ENCODE results near the gene RAB3IP. TPM values are rescaled to one million over a fixed set of nuclear protein-coding genes. Genes with fewer than 3 reads are reported as not detected.

The RAB3IP gene
- polyA plus RNA-seq (2012; ENCODE audit: insufficient read depth, insufficient read length): 36.5 TPM

- peak; percentile 75 for DNase-seq (ENCODE audit: low read depth, low spot score)
- peak within 1 kb of the TSS; percentile 79 for H3K4me3 ChIP-seq (ENCODE audit: low read length)
Observed at GRCh38 chr12:69738351-69739286, at the start of gene RAB3IP. RAB3IP (plus strand) TSS chr12:69738860; CDS start chr12:69755409, 16,549 bp downstream.

GRCh38 chr12:69689638-69690037 is 49.0 kb upstream of the RAB3IP start:
- H3K4me3 ChIP-seq (ENCODE audit: low read length): no peak overlapping the region
- no peak for DNase-seq (ENCODE audit: low read depth, low spot score)

GRCh38 chr12:69694123-69694522 is 44.5 kb upstream of the RAB3IP start:
- no peak for DNase-seq (ENCODE audit: low read depth, low spot score)
- no peak overlapping the region for H3K4me3 ChIP-seq (ENCODE audit: low read length)

GRCh38 chr12:69698054-69698453 is 40.6 kb upstream of the RAB3IP start:
- no peak for DNase-seq (ENCODE audit: low read depth, low spot score)
- no peak overlapping the region for H3K4me3 ChIP-seq (ENCODE audit: low read length)

GRCh38 chr12:69698769-69699540 is 39.7 kb upstream of the RAB3IP start, which contains the start of gene BEST3:
BEST3 (minus strand) TSS chr12:69699303; CDS start chr12:69697798, 1,505 bp downstream.
- no peak for DNase-seq (ENCODE audit: low read depth, low spot score)
- H3K4me3 ChIP-seq (ENCODE audit: low read length): no peak within 1 kb of the TSS

- DNase-seq (ENCODE audit: low read depth, low spot score): no peak
- H3K4me3 ChIP-seq (ENCODE audit: low read length): no peak overlapping the region
Observed at GRCh38 chr12:69701826-69702225, 36.8 kb upstream of the RAB3IP start.

GRCh38 chr12:69703146-69703642 is 35.5 kb upstream of the RAB3IP start:
- DNase-seq (ENCODE audit: low read depth, low spot score): no peak
- H3K4me3 ChIP-seq (ENCODE audit: low read length): no peak overlapping the region

GRCh38 chr12:69704357-69704756 is 34.3 kb upstream of the RAB3IP start:
- no peak for DNase-seq (ENCODE audit: low read depth, low spot score)
- no peak overlapping the region for H3K4me3 ChIP-seq (ENCODE audit: low read length)

- DNase-seq (ENCODE audit: low read depth, low spot score): no peak
- no peak overlapping the region for H3K4me3 ChIP-seq (ENCODE audit: low read length)
Observed at GRCh38 chr12:69708649-69709048, 30.0 kb upstream of the RAB3IP start.

- no peak for DNase-seq (ENCODE audit: low read depth, low spot score)
- no peak overlapping the region for H3K4me3 ChIP-seq (ENCODE audit: low read length)
Observed at GRCh38 chr12:69712826-69713225, 25.8 kb upstream of the RAB3IP start.

GRCh38 chr12:69714542-69714941 is 24.1 kb upstream of the RAB3IP start:
- no peak for DNase-seq (ENCODE audit: low read depth, low spot score)
- H3K4me3 ChIP-seq (ENCODE audit: low read length): no peak overlapping the region

GRCh38 chr12:69719336-69720316 is 19.0 kb upstream of the RAB3IP start:
- no peak for DNase-seq (ENCODE audit: low read depth, low spot score)

GRCh38 chr12:69720750-69721149 is 17.9 kb upstream of the RAB3IP start:
- DNase-seq (ENCODE audit: low read depth, low spot score): no peak
- H3K4me3 ChIP-seq (ENCODE audit: low read length): no peak overlapping the region

More at GRCh38 chr12:69719336-69720316, 19.0 kb upstream of the RAB3IP start:
- no peak overlapping the region for H3K4me3 ChIP-seq (ENCODE audit: low read length)

- DNase-seq (ENCODE audit: low read depth, low spot score): no peak
- H3K4me3 ChIP-seq (ENCODE audit: low read length): no peak overlapping the region
Observed at GRCh38 chr12:69726922-69727321, 11.7 kb upstream of the RAB3IP start.

- DNase-seq (ENCODE audit: low read depth, low spot score): no peak
- no peak overlapping the region for H3K4me3 ChIP-seq (ENCODE audit: low read length)
Observed at GRCh38 chr12:69732088-69732487, 6.6 kb upstream of the RAB3IP start.

- no peak overlapping the region for H3K4me3 ChIP-seq (ENCODE audit: low read length)
- no peak for DNase-seq (ENCODE audit: low read depth, low spot score)
Observed at GRCh38 chr12:69733638-69734037, 5.0 kb upstream of the RAB3IP start.

- peak; percentile 78 for DNase-seq (ENCODE audit: low read depth, low spot score)
- H3K4me3 ChIP-seq (ENCODE audit: low read length): peak overlapping the region; percentile 79
Observed at GRCh38 chr12:69739287-69740191, 879 bp downstream of the RAB3IP start.

GRCh38 chr12:69744109-69744508 is 5.4 kb downstream of the RAB3IP start:
- H3K4me3 ChIP-seq (ENCODE audit: low read length): no peak overlapping the region
- DNase-seq (ENCODE audit: low read depth, low spot score): no peak
